Liver (tissue), 9 donors: Measurements from ENCODE around the gene SEC31A. TPM values are rescaled to one million over a fixed set of nuclear protein-coding genes. Genes with fewer than 3 reads are reported as not detected.

Experiments used
- DNase-seq: peaks from one replicate; pipeline ENCODE4 v3.0.0-alpha.2; 2017; ENCODE audit warnings: low spot score
- H3K27ac ChIP-seq, 2 donors: one replicate each; pipeline ENCODE4 v1.7.0; 2013; ENCODE audit warnings: inconsistent platforms in 2 of 2, low read length in 2 of 2, control low read depth in 1 of 2, low read depth in 1 of 2, mild to moderate bottlenecking in 1 of 2
- H3K27me3 ChIP-seq, 4 donors: one replicate each; pipeline versions ENCODE4 v1.6.1 to v1.7.0; 2013; ENCODE audit warnings: low read length in 3 of 4, inconsistent platforms in 1 of 4, mild to moderate bottlenecking in 1 of 4, moderate library complexity in 1 of 4; ENCODE audit not compliant: control insufficient read depth in 4 of 4, insufficient read depth in 4 of 4
- H3K36me3 ChIP-seq, 4 donors: one replicate each; pipeline versions ENCODE4 v1.6.1 to v1.7.0; 2013; ENCODE audit warnings: low read length in 3 of 4, mild to moderate bottlenecking in 3 of 4, low read depth in 1 of 4, moderate library complexity in 1 of 4; ENCODE audit not compliant: control insufficient read depth in 4 of 4, insufficient read depth in 3 of 4
- H3K4me1 ChIP-seq, 4 donors: one replicate each; pipeline versions ENCODE4 v1.6.1 to v1.7.0; 2013; ENCODE audit warnings: low read length in 3 of 4, mild to moderate bottlenecking in 3 of 4, moderate library complexity in 1 of 4; ENCODE audit not compliant: control insufficient read depth in 4 of 4, insufficient read depth in 4 of 4
- H3K4me3 ChIP-seq, 3 donors: one replicate each; pipeline versions ENCODE4 v1.6.1 to v1.7.0; 2013; ENCODE audit warnings: low read length in 3 of 3, control low read depth in 1 of 3, low read depth in 1 of 3, mild to moderate bottlenecking in 1 of 3
- H3K9ac ChIP-seq, 2 donors: one replicate each; pipeline ENCODE4 v1.7.0; 2013; ENCODE audit warnings: low read length in 2 of 2, mild to moderate bottlenecking in 2 of 2, moderate library complexity in 2 of 2, control low read depth in 1 of 2, low read depth in 1 of 2
- H3K9me3 ChIP-seq, 4 donors: one replicate each; pipeline versions ENCODE4 v1.6.1 to v1.7.0; 2013; ENCODE audit warnings: low read length in 3 of 4; ENCODE audit not compliant: control insufficient read depth in 4 of 4
- EGR1 ChIP-seq, 2 donors: IDR thresholded peaks; 2 replicates each; pipeline ENCODE4 v1.6.1; 2016 to 2018; ENCODE audit warnings: antibody characterized with exemption in 2 of 2, low read depth in 2 of 2
- FOXA1 ChIP-seq: IDR thresholded peaks from 2 replicates; pipeline ENCODE4 v1.6.1; 2016; ENCODE audit warnings: antibody characterized with exemption
- FOXA2 ChIP-seq: IDR thresholded peaks from 2 replicates; pipeline ENCODE4 v1.6.1; 2016; ENCODE audit warnings: antibody characterized with exemption
- GABPA ChIP-seq, 2 donors: IDR thresholded peaks in 1 of 2; conservative IDR thresholded peaks in 1 of 2; 2 replicates each; pipeline ENCODE4 v1.6.1; 2016; ENCODE audit warnings: antibody characterized with exemption in 2 of 2, mild to moderate bottlenecking in 1 of 2, moderate library complexity in 1 of 2
- HNF4A ChIP-seq, 2 donors: conservative IDR thresholded peaks; 2 replicates each; pipeline ENCODE4 v1.6.1; 2016; ENCODE audit warnings: antibody characterized with exemption in 2 of 2, mild to moderate bottlenecking in 2 of 2
- HNF4G ChIP-seq: IDR thresholded peaks from 2 replicates; pipeline ENCODE4 v1.6.1; 2016; ENCODE audit warnings: antibody characterized with exemption
- JUND ChIP-seq, 2 donors: IDR thresholded peaks; 2 replicates each; pipeline ENCODE4 v1.6.1; 2016; ENCODE audit warnings: antibody characterized with exemption in 2 of 2
- NR2F2 ChIP-seq: IDR thresholded peaks from 2 replicates; pipeline ENCODE4 v1.6.1; 2016; ENCODE audit warnings: antibody characterized with exemption
- RAD21 ChIP-seq, 2 donors: IDR thresholded peaks; 2 replicates each; pipeline ENCODE4 v1.6.1; 2016; ENCODE audit warnings: antibody characterized with exemption in 2 of 2, mild to moderate bottlenecking in 2 of 2
- RXRA ChIP-seq, 2 donors: IDR thresholded peaks; 2 replicates each; pipeline ENCODE4 v1.6.1; 2017 to 2018; ENCODE audit warnings: antibody characterized with exemption in 2 of 2, mild to moderate bottlenecking in 1 of 2
- SP1 ChIP-seq: IDR thresholded peaks from 2 replicates; pipeline ENCODE4 v1.6.1; 2018; ENCODE audit warnings: antibody characterized with exemption, mild to moderate bottlenecking
- TAF1 ChIP-seq: conservative IDR thresholded peaks from 2 replicates; pipeline ENCODE4 v1.6.1; 2016; ENCODE audit warnings: antibody characterized with exemption, mild to moderate bottlenecking
- YY1 ChIP-seq: IDR thresholded peaks from 2 replicates; pipeline ENCODE4 v1.6.1; 2016; ENCODE audit warnings: antibody characterized with exemption, mild to moderate bottlenecking
- WGBS: extraction: QIAGEN DNeasy Blood & Tissue Kit; methylation state at CpG from one replicate; pipeline ENCODE4 v1.1.7; 2013; 5-methylcytosine and 5-hydroxymethylcytosine counted together
- polyA plus RNA-seq, 2 donors: library from polyadenylated mRNA; stranded (reverse) in 1 of 2; unstranded in 1 of 2; fragments of 200-250 nt in 1 of 2; fragments of >200 nt in 1 of 2; fragmentation: Nextera tagmentation in 1 of 2; extraction: Ambion mirVana in 1 of 2; gene quantifications; one replicate each; pipeline versions ENCODE4 v1.2.1 to v1.2.3, GENCODE V29; 2013 to 2015
- total RNA-seq, 2 donors: library from RNA; depleted of rRNA; stranded (reverse); fragments of >200 nt; gene quantifications; one replicate each; pipeline ENCODE4 v1.2.3, GENCODE V29; 2014
- TF ChIP-seq, protein P1 (sequence below): IDR thresholded peaks from 2 replicates; pipeline ENCODE4 v1.6.1; 2016; ENCODE audit warnings: antibody characterized with exemption
- TF ChIP-seq, protein P2 (sequence below): IDR thresholded peaks from 2 replicates; pipeline ENCODE4 v1.6.1; 2016; ENCODE audit warnings: antibody characterized with exemption, mild to moderate bottlenecking
- TF ChIP-seq, protein P3 (sequence below): IDR thresholded peaks from 2 replicates; pipeline ENCODE4 v1.6.1; 2016; ENCODE audit warnings: antibody characterized with exemption
- TF ChIP-seq, protein P4 (sequence below): fragments of 150-350 bp; IDR thresholded peaks from 2 replicates; pipeline ENCODE4 v1.5.1; 2017; ENCODE audit warnings: improper control_type of control experiment, low read depth, low read length; ENCODE audit not compliant: missing input control
- donor health status: healthy.
- donor health status: healthy.
- donor health status: healthy.
- donor health status: healthy.
- donor health status: healthy.

SEC31A gene
- total and polyA plus RNA-seq, 4 donors = 79.9 to 204 (median 88.9) TPM

DNA sequence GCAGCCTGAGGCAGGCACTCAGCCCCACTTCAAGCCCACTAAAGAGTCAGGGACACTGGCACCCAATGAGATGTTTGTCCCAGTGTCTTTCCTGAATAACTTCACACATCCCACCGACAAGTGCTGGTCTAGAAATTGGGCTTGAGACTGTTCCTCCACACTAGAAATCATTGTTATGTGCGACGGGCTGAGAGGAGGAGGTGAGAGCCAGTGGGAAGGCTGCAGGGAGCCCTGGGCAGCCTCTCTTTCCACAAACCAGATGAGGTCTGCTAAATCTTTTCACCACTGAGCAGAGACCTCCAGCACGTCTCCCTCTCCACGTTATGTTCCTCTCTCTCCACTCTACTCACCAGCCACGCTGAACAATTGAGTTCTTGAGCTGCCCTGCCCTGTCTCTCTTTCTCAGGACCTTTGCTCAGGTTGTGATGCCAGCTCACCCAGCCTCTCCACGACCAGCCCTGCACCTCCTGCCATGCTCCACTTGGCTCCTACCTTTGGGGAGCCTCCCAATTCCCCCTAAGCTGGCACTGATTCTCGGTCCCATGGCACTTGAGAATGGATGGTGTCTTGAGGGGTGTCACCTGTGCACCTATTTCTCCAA lies 100.8 kb downstream of the SEC31A start:
- Histone ChIP-seq H3K36me3 (no peaks in the 10 kb centered on the region), H3K4me3 (no peak overlapping the region), H3K4me1 (no peaks in the 10 kb centered on the region), H3K9ac (no peak overlapping the region), H3K27me3 (no peaks in the 10 kb centered on the region), H3K9me3 (no peaks in the 10 kb centered on the region), H3K27ac (no peak overlapping the region)
- no peak for TF ChIP-seq RAD21 (IDR thresholded peaks at IDR 0.05)
- TF ChIP-seq, protein P1, sequence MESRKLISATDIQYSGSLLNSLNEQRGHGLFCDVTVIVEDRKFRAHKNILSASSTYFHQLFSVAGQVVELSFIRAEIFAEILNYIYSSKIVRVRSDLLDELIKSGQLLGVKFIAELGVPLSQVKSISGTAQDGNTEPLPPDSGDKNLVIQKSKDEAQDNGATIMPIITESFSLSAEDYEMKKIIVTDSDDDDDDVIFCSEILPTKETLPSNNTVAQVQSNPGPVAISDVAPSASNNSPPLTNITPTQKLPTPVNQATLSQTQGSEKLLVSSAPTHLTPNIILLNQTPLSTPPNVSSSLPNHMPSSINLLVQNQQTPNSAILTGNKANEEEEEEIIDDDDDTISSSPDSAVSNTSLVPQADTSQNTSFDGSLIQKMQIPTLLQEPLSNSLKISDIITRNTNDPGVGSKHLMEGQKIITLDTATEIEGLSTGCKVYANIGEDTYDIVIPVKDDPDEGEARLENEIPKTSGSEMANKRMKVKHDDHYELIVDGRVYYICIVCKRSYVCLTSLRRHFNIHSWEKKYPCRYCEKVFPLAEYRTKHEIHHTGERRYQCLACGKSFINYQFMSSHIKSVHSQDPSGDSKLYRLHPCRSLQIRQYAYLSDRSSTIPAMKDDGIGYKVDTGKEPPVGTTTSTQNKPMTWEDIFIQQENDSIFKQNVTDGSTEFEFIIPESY = no peak
- TF ChIP-seq, protein P2, sequence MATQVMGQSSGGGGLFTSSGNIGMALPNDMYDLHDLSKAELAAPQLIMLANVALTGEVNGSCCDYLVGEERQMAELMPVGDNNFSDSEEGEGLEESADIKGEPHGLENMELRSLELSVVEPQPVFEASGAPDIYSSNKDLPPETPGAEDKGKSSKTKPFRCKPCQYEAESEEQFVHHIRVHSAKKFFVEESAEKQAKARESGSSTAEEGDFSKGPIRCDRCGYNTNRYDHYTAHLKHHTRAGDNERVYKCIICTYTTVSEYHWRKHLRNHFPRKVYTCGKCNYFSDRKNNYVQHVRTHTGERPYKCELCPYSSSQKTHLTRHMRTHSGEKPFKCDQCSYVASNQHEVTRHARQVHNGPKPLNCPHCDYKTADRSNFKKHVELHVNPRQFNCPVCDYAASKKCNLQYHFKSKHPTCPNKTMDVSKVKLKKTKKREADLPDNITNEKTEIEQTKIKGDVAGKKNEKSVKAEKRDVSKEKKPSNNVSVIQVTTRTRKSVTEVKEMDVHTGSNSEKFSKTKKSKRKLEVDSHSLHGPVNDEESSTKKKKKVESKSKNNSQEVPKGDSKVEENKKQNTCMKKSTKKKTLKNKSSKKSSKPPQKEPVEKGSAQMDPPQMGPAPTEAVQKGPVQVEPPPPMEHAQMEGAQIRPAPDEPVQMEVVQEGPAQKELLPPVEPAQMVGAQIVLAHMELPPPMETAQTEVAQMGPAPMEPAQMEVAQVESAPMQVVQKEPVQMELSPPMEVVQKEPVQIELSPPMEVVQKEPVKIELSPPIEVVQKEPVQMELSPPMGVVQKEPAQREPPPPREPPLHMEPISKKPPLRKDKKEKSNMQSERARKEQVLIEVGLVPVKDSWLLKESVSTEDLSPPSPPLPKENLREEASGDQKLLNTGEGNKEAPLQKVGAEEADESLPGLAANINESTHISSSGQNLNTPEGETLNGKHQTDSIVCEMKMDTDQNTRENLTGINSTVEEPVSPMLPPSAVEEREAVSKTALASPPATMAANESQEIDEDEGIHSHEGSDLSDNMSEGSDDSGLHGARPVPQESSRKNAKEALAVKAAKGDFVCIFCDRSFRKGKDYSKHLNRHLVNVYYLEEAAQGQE = no peak
- no peak for TF ChIP-seq YY1
- TF ChIP-seq GABPA (IDR thresholded peaks at IDR 0.05 in 1 of 2, conservative IDR thresholded peaks at IDR 0.05 in 1 of 2) = no peak
- TF ChIP-seq HNF4A (conservative IDR thresholded peaks at IDR 0.05) = no peak
- TF ChIP-seq, protein P3, sequence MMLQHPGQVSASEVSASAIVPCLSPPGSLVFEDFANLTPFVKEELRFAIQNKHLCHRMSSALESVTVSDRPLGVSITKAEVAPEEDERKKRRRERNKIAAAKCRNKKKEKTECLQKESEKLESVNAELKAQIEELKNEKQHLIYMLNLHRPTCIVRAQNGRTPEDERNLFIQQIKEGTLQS = no peak
- TF ChIP-seq RXRA (IDR thresholded peaks at IDR 0.05) = no peak
- no peak for TF ChIP-seq EGR1 (IDR thresholded peaks at IDR 0.05; ENCODE audit: low read depth in 2 of 2)
- TF ChIP-seq JUND (IDR thresholded peaks at IDR 0.05) = no peak
- no peak for TF ChIP-seq FOXA1
- no peak for TF ChIP-seq SP1
- TF ChIP-seq HNF4G = no peak
- no peak for TF ChIP-seq TAF1
- TF ChIP-seq, protein P4, sequence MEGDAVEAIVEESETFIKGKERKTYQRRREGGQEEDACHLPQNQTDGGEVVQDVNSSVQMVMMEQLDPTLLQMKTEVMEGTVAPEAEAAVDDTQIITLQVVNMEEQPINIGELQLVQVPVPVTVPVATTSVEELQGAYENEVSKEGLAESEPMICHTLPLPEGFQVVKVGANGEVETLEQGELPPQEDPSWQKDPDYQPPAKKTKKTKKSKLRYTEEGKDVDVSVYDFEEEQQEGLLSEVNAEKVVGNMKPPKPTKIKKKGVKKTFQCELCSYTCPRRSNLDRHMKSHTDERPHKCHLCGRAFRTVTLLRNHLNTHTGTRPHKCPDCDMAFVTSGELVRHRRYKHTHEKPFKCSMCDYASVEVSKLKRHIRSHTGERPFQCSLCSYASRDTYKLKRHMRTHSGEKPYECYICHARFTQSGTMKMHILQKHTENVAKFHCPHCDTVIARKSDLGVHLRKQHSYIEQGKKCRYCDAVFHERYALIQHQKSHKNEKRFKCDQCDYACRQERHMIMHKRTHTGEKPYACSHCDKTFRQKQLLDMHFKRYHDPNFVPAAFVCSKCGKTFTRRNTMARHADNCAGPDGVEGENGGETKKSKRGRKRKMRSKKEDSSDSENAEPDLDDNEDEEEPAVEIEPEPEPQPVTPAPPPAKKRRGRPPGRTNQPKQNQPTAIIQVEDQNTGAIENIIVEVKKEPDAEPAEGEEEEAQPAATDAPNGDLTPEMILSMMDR = no peak
- TF ChIP-seq FOXA2 = no peak
- TF ChIP-seq NR2F2 = no peak
- WGBS = 75% methylated on average over 8 of the region's 8 CpGs
- DNase-seq = no peak
